GM11168 (cell line): ENCODE results near the gene E4F1.
"Not testable (repeated sequence)": the region's sequence is repeated elsewhere in the genome, so short reads cannot be mapped to it uniquely, and the experiment has no call there.

Experiments
- in situ Hi-C: fragments of 300-500 bp; cut with MboI; formaldehyde crosslinking; loops from one replicate; pipeline ENCODE4 v1.12.0; 2022; ENCODE audit warnings: low sequenced_read_pairs; ENCODE audit not compliant: unreplicated experiment

The E4F1 gene

GRCh38 chr16:2238838-2239675, 15.7 kb downstream of the E4F1 start:
- in situ Hi-C loops, result no loop called here

- in situ Hi-C loops, result not testable (repeated sequence)
Observed at GRCh38 chr16:2240331-2240730, 16.9 kb downstream of the E4F1 start.

- in situ Hi-C loops, result no loop called here
Observed at GRCh38 chr16:2242598-2242997, 19.2 kb downstream of the E4F1 start.

- in situ Hi-C loops, result no loop called here
Observed at GRCh38 chr16:2243031-2243528, 19.7 kb downstream of the E4F1 start.

GRCh38 chr16:2243781-2244180, 20.4 kb downstream of the E4F1 start:
- in situ Hi-C loops, result no loop called here

GRCh38 chr16:2244301-2244700, 20.9 kb downstream of the E4F1 start:
- in situ Hi-C loops, result no loop called here

GRCh38 chr16:2244926-2245795, 21.8 kb downstream of the E4F1 start:
- in situ Hi-C loops, result no loop called here

GRCh38 chr16:2246301-2246885, 23.0 kb downstream of the E4F1 start:
- in situ Hi-C loops, result no loop called here

- in situ Hi-C loops, result no loop called here
Observed at GRCh38 chr16:2250652-2251295, 27.4 kb downstream of the E4F1 start.

GRCh38 chr16:2251296-2252111, 28.1 kb downstream of the E4F1 start, which contains the start of gene ECI1:
ECI1 (minus strand) TSS chr16:2251587; CDS start chr16:2251566, 21 bp downstream.
- in situ Hi-C loops, result no loop called here

GRCh38 chr16:2252806-2253148, 29.4 kb downstream of the E4F1 start:
- in situ Hi-C loops, result no loop called here

- in situ Hi-C loops, result no loop called here
Observed at GRCh38 chr16:2253293-2253692, 29.9 kb downstream of the E4F1 start.

- in situ Hi-C loops, result no loop called here
Observed at GRCh38 chr16:2256531-2257140, 33.2 kb downstream of the E4F1 start.

- in situ Hi-C loops, result no loop called here
Observed at GRCh38 chr16:2257726-2258125, 34.3 kb downstream of the E4F1 start.

GRCh38 chr16:2258530-2258929, 35.1 kb downstream of the E4F1 start:
- in situ Hi-C loops, result not testable (repeated sequence)

- in situ Hi-C loops, result no loop called here
Observed at GRCh38 chr16:2260250-2260649, 36.9 kb downstream of the E4F1 start.

- in situ Hi-C loops, result not testable (repeated sequence)
Observed at GRCh38 chr16:2263026-2263425, 39.6 kb downstream of the E4F1 start.

GRCh38 chr16:2266887-2267286, 43.5 kb downstream of the E4F1 start:
- in situ Hi-C loops, result not testable (repeated sequence)

- in situ Hi-C loops, result not testable (repeated sequence)
Observed at GRCh38 chr16:2267505-2267912, 44.1 kb downstream of the E4F1 start.
